ENCODE measurements around the gene PLXNB3.
"Not testable (repeated sequence)": the region's sequence is repeated elsewhere in the genome, so short reads cannot be mapped to it uniquely, and the experiment has no call there.

Gene PLXNB3

GRCh38 chrX:153733651-153734240, 30.3 kb upstream of the PLXNB3 start:
- DNase-seq, result no peak

DNA sequence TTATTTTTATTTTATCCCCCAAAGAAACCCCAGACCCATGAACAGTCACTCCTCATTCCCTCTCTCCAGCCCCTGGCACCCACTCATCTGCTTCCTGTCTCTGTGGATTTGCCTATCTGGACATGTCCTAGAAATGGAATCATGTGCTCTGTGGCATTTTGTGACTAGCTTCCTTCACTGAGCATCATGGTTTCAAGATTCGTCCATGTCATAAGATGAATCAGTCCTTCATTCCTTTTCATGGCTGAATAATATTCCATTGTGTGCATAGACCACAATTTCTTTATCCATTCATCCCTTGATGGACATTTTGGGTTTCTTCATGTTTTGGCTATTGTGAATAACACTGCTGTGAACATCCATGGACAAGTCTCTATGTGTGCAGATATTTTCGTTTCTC, 29.2 kb upstream of the PLXNB3 start:
- DNase-seq, result no peak

GRCh38 chrX:153735274-153735673, 28.8 kb upstream of the PLXNB3 start:
- DNase-seq, result no peak

DNA sequence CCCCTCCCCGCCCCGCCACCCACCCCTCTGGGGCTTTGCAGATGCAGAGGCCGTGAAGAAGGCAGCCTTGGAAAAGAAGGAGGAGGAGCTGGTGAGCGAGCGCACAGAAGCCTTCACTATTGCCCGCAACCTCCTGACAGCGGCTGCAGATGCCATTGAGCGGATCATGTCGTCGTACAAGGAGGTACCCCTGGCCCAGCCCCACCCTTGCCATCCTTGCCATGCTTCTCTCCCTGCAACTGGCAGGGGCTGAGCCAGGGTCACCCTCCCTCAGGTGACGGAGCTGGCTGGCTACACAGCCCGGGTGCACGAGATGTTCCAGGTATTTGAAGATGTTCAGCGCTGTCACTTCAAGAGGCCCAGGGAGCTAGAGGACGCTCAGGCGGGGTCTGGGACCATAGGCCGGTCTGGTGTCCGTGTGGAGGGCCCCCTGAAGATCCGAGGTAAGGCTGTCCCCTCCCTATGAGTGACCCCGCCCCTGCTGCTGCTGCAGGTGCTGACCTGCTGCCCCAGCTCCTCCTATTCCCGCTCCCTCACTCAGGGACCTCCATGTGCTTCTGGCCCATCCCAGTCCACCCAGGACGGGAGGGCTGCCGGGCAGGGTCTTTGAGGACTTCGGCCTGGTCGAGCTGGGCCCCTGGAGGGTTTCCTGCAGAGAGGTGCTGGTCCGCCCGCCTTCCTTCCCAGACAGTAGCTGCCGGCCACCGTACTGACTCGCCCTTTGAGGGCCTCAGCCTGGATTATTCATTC, 27.8 kb upstream of the PLXNB3 start:
- DNase-seq, result no peak

- DNase-seq, result no peak
Observed at GRCh38 chrX:153736871-153737441, 27.1 kb upstream of the PLXNB3 start.

DNA sequence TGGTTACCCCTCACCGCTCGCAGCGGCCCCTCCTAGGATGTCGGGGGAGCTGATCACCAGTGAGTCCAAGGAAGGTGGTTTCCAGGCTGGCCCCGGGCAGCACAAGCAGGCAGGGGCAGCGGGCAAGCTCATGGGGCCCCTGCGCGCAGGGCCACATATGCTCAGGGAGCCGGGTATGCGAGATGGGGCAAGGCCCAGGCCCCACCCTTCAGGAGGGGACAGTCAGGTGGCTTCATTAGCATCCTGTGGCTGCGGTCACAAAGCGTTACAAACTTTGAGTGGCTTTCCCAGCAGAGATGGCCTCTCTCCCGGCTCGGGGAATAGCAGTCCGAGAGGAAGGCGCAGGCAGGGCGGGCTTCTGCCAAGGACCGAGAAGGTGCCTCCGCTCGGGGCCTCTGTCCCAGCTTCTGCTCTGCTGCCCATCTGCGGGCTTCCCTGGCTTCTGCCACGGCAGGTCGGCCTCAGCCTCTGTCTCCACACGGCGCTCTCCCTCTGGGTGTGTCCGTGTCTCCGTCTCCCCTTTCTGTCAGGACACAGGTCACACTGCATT, 25.9 kb upstream of the PLXNB3 start:
- no peak for DNase-seq

GRCh38 chrX:153739754-153740486, 24.1 kb upstream of the PLXNB3 start:
- no peak for DNase-seq

GRCh38 chrX:153740631-153741222, 23.3 kb upstream of the PLXNB3 start:
- no peak for DNase-seq

- DNase-seq, result no peak
Observed at GRCh38 chrX:153741446-153741845, 22.6 kb upstream of the PLXNB3 start.

DNA sequence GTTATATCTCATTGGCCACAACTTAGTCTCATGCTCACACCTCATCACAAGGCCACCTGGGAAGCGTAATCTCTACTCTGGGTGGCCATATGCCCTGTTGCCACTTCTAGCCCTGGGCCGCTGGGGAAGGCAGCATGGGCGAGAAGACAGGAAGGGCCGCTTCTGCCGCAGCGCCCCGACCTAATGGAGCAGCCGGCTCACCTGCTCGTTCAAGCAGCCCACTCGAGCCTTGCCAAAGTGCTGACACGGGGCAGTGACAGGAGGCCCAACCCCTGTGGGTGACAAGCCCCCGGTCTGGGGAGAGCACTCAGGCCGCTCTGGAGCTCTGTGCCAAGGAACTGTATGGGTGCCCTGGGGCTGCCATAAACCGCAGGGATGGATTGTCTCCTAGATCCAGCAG, 21.9 kb upstream of the PLXNB3 start:
- not testable (repeated sequence) for DNase-seq

DNA sequence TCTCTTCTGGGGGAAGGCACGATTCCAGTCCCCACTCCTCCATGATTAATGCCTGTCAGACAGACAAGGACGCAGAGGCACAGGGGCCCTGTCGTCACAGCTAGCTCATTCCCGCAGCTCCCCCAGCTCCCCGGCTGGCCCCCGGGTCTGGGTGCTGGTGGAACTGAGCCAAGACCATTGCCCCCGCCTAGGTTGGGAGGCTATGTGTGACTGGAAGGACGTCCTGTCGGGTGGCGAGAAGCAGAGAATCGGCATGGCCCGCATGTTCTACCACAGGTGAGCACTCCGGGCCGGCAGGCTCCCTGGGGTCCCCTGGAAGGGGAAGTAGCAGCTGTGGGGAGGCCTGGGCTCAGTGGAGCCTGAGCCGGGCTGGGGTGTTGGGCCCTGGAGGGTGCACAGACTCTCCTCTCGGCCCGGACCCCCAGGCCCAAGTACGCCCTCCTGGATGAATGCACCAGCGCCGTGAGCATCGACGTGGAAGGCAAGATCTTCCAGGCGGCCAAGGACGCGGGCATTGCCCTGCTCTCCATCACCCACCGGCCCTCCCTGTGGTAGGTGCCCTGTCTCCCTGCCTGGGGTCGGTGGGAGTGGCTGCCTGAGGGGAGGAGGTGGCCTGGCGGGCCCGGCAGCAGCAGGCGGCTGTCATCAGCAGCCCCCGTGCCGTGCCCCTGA, 21.1 kb upstream of the PLXNB3 start:
- not testable (repeated sequence) for DNase-seq

DNA sequence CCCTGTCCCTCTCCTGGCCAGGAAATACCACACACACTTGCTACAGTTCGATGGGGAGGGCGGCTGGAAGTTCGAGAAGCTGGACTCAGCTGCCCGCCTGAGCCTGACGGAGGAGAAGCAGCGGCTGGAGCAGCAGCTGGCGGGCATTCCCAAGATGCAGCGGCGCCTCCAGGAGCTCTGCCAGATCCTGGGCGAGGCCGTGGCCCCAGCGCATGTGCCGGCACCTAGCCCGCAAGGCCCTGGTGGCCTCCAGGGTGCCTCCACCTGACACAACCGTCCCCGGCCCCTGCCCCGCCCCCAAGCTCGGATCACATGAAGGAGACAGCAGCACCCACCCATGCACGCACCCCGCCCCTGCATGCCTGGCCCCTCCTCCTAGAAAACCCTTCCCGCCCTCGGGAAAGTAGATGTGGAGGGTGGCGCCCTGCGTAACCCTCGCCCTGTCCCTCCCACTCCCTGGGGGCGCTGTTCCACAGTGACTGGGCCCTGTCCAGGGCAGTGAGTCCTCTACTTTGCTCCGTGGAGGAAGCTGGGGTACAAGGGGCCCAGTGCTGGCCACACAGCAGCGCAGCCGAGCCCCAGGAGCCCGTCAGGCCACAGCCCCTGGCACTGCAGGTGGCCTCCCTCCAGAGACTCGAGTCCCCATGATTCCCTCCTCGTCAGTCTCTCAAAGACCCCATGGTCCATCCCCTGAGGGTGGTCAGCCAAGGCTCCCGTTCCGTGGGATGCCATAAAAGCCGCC, 20.4 kb upstream of the PLXNB3 start:
- DNase-seq, result peak; percentile 23

- peak; percentile 21 for DNase-seq
Observed at GRCh38 chrX:153744210-153745066, 19.6 kb upstream of the PLXNB3 start.

DNA sequence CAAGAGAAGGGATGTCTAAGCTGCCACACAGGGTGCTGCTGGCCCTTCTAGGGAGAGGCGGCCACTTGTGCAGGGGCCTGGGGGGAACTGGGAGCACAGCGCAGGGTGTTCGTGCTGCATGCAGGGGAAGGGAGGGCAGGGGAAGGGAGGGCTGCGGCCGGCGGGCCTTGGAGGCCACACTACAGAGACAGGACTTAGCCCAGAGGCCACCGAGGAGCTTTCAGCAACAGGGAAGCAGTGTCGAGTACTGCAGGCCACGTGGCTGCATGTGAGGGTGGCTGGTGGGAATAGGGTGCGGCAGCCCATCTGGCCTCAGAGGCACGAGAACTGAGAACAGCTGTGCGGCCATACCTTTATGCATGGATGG, 19.0 kb upstream of the PLXNB3 start:
- DNase-seq, result not testable (repeated sequence)

GRCh38 chrX:153746359-153746758, 17.7 kb upstream of the PLXNB3 start:
- no peak for DNase-seq

- not testable (repeated sequence) for DNase-seq
Observed at GRCh38 chrX:153746991-153747390, 17.1 kb upstream of the PLXNB3 start.

- DNase-seq, result not testable (repeated sequence)
Observed at GRCh38 chrX:153749017-153749416, 15.0 kb upstream of the PLXNB3 start.

DNA sequence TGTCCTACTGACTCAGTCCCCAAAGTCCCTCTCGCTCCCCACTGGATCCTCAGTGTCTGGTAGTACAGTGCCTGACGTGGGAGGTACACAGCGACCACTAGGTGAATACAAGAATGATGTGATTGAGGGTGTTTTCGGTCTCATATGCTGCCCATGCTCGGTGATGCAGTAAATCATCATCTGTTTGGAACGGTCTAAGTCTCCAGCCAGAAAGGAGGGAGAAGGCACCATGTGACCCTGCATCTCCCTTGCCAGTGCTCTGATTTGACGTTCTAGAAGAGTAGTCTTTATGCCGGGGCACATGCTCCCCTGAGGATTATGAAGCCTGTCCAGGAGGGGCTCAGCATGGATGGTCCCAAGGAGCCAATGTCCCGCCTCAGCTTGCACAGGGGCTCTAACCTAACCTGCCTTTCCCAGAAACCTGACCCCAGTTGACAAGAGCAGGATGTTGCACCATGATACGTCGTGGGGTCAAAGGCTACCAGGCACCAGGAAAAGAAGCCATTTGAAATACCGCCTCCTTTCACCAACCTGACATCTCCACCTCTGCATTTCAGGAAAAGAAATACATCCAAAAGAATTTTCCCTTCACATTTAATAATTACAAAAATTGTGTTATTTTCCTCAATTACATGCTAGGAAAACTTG, 13.8 kb upstream of the PLXNB3 start:
- no peak for DNase-seq

DNA sequence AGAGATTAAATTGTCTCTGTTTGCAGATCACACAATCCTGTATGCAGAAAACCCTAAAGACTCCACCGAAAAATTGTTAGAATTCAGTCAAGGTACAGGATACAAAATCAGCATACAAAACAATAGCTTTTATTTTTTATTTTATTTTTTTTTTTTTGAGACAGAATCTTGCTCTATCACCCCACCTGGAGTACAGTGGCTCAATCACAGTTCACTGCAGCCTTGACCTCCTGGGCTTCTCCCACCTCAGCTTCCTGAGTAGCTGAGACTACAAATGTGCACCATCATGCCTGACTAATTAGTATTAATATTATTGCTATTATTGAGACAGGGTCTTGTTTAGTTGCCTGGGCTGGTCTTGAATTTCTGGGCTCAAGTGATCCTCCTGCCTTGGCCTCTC, 8.9 kb upstream of the PLXNB3 start:
- DNase-seq, result no peak

DNA sequence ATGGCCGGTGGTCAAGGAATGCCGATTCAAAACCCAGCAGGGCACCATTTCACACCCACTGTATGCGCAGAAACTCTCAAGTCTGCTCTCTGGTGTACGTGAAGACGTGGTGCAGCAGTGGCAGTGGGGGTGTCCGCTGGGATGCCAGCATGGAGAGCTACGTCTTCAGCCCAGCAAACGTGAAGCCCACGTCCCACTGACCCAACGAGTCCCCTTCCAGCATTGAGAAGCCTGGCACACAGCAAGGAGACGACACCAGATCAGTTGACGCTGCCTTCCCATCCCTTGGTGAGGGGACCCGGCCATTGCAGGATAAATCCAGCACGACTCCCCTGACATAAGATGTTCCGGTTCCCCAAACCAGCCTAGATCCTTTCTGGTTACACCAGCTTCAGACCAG, 2.2 kb upstream of the PLXNB3 start:
- DNase-seq, result no peak

All from fibroblast of upper back skin (primary cell).